Measurements from ENCODE around the gene FN3KRP. TPM values are rescaled to one million over a fixed set of nuclear protein-coding genes. Genes with fewer than 3 reads are reported as not detected.

The FN3KRP gene
- total and polyA plus RNA-seq, 2 of the 13 experiments (the other 11 are each of a cell fraction or from before 2014, with no cell fraction given) = 22.4 to 28.2 TPM

GRCh38 chr17:82675476-82676245 lies 40.8 kb upstream of the FN3KRP start:
- FAIRE-seq (no peak), DNase-seq (ENCODE audit: low spot score) (no peak), ATAC-seq (no peak)
- BruUV-seq (replicated peaks) = no TSS peak
- Histone ChIP-seq H3K79me2 (ENCODE audit: insufficient read depth, low read length) (no peaks in the 10 kb centered on the region), H3K4me2 (ENCODE audit: low read depth, low read length) (no peak overlapping the region), H3K27ac (ENCODE audit: extremely low read length, insufficient read depth, low read length) (no peak overlapping the region), H3K9ac (ENCODE audit: insufficient read depth, low read depth, low read length) (no peak overlapping the region), H3K4me3 (replicated peaks in 1 of 3; ENCODE audit: insufficient read depth in 1 of 3, low read depth in 2 of 3, low read length in 3 of 3) (no peak overlapping the region), H3K27me3 (ENCODE audit: control insufficient read depth in 1 of 2, insufficient read depth in 2 of 2, low read length in 2 of 2) (no peaks in the 10 kb centered on the region), H2AFZ (ENCODE audit: low read length) (no peak overlapping the region), H4K20me1 (ENCODE audit: insufficient read depth, low read length) (no peaks in the 10 kb centered on the region), H3K36me3 (replicated peaks in 1 of 2; ENCODE audit: control insufficient read depth in 1 of 2, insufficient read depth in 2 of 2, low read length in 2 of 2) (no peaks in the 10 kb centered on the region), H3K4me1 (ENCODE audit: insufficient read depth, low read length) (peaks cover 21% of the 10 kb centered on the region), H3K9me3 (ENCODE audit: low read length) (no peaks in the 10 kb centered on the region)
- intact Hi-C loops (cut with micrococcal nuclease; ENCODE audit: unreplicated experiment) = no loop called here
- ChIA-PET CTCF (ENCODE audit: low intra/inter-chr PET ratio, low total read pairs) (no interaction called here), POLR2A (interaction anchor here (1.5 kb wide), 1 partner anchor 41 kb away, joined by 4 read pairs; the partner anchor contains the start of gene FN3KRP)
- in situ Hi-C loops (cut with HindIII; ENCODE audit: extremely low pct_ligation_motif_present, low pct_unique_long_range_greater_than_20kb) = no loop called here
- 76% methylated on average over 18 of the region's 18 CpGs for WGBS (ENCODE audit: low lambda C conversion rate)
- no peak for TF ChIP-seq ZNF775 (CRISPR knock-in tag; IDR thresholded peaks at IDR 0.05; ENCODE audit: borderline replicate concordance)
- TF ChIP-seq, protein P1, sequence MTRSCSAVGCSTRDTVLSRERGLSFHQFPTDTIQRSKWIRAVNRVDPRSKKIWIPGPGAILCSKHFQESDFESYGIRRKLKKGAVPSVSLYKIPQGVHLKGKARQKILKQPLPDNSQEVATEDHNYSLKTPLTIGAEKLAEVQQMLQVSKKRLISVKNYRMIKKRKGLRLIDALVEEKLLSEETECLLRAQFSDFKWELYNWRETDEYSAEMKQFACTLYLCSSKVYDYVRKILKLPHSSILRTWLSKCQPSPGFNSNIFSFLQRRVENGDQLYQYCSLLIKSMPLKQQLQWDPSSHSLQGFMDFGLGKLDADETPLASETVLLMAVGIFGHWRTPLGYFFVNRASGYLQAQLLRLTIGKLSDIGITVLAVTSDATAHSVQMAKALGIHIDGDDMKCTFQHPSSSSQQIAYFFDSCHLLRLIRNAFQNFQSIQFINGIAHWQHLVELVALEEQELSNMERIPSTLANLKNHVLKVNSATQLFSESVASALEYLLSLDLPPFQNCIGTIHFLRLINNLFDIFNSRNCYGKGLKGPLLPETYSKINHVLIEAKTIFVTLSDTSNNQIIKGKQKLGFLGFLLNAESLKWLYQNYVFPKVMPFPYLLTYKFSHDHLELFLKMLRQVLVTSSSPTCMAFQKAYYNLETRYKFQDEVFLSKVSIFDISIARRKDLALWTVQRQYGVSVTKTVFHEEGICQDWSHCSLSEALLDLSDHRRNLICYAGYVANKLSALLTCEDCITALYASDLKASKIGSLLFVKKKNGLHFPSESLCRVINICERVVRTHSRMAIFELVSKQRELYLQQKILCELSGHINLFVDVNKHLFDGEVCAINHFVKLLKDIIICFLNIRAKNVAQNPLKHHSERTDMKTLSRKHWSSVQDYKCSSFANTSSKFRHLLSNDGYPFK (CRISPR knock-in tag; IDR thresholded peaks at IDR 0.05; ENCODE audit: borderline replicate concordance) = no peak
- TF ChIP-seq TGIF2 (CRISPR knock-in tag; IDR thresholded peaks at IDR 0.05) = no peak
- TF ChIP-seq ONECUT2 (CRISPR knock-in tag; IDR thresholded peaks at IDR 0.05) = no peak
- no peak for TF ChIP-seq SMAD3 (CRISPR knock-in tag; IDR thresholded peaks at IDR 0.05)
- no peak for TF ChIP-seq SP140L (CRISPR knock-in tag; IDR thresholded peaks at IDR 0.05; ENCODE audit: borderline replicate concordance)
- TF ChIP-seq TERF1 (CRISPR knock-in tag; IDR thresholded peaks at IDR 0.05) = no peak
- TF ChIP-seq DBP (CRISPR knock-in tag; IDR thresholded peaks at IDR 0.05; ENCODE audit: not compliant biosample characterization) = no peak
- TF ChIP-seq, protein P2, sequence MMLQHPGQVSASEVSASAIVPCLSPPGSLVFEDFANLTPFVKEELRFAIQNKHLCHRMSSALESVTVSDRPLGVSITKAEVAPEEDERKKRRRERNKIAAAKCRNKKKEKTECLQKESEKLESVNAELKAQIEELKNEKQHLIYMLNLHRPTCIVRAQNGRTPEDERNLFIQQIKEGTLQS (CRISPR knock-in tag; IDR thresholded peaks at IDR 0.05) = no peak
- no peak for TF ChIP-seq NFKB2 (CRISPR knock-in tag; IDR thresholded peaks at IDR 0.05; ENCODE audit: borderline replicate concordance)
